ENCODE measurements around the gene MOB2. TPM values are rescaled to one million over a fixed set of nuclear protein-coding genes. Genes with fewer than 3 reads are reported as not detected.

MOB2 gene
- total RNA-seq, 1 donor from 2014 or later, result 38.2 TPM

GRCh38 chr11:1480555-1481482, 5.8 kb downstream of the MOB2 start:
- peaks cover 20% of the 10 kb centered on the region for H3K36me3 ChIP-seq (ENCODE audit: control insufficient read depth, insufficient read depth, low read length)
- DNase-seq (ENCODE audit: low read depth) (no peak), FAIRE-seq (no peak)
- no peaks in the 10 kb centered on the region for H3K27me3 ChIP-seq (ENCODE audit: control insufficient read depth, insufficient read depth, low read length)
- no peak overlapping the region for H3K4me3 ChIP-seq (ENCODE audit: low read depth, low read length)
- TF ChIP-seq, protein P1, sequence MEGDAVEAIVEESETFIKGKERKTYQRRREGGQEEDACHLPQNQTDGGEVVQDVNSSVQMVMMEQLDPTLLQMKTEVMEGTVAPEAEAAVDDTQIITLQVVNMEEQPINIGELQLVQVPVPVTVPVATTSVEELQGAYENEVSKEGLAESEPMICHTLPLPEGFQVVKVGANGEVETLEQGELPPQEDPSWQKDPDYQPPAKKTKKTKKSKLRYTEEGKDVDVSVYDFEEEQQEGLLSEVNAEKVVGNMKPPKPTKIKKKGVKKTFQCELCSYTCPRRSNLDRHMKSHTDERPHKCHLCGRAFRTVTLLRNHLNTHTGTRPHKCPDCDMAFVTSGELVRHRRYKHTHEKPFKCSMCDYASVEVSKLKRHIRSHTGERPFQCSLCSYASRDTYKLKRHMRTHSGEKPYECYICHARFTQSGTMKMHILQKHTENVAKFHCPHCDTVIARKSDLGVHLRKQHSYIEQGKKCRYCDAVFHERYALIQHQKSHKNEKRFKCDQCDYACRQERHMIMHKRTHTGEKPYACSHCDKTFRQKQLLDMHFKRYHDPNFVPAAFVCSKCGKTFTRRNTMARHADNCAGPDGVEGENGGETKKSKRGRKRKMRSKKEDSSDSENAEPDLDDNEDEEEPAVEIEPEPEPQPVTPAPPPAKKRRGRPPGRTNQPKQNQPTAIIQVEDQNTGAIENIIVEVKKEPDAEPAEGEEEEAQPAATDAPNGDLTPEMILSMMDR (IDR thresholded peaks at IDR 0.05; ENCODE audit: insufficient read depth, low read length, severe bottlenecking), result no peak

DNA sequence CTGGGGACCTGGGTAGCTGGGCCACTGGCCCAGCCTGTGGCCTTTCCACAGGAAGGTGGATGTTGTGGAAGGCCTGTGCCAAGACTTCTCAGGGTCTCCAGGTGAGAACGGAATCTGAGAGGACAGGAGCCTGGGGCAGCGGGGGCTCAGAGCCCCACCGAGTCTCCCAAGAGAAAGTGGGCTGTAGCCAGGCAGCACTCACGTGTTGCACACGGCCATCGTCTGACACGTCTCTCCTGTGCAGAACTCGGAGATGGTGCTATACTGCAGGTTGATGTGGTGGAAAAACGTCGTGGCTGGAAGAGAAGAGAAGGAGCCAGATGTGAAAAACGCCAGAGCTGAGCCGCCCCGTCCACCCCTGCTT, 6.4 kb downstream of the MOB2 start:
- no peak for FAIRE-seq
- DNase-seq (ENCODE audit: low read depth), result no peak
- Histone ChIP-seq H3K4me3 (ENCODE audit: low read depth, low read length) (no peak overlapping the region), H3K27me3 (ENCODE audit: control insufficient read depth, insufficient read depth, low read length) (no peaks in the 10 kb centered on the region), H3K36me3 (ENCODE audit: control insufficient read depth, insufficient read depth, low read length) (peaks cover 20% of the 10 kb centered on the region)
- TF ChIP-seq, protein P1 (IDR thresholded peaks at IDR 0.05; ENCODE audit: insufficient read depth, low read length, severe bottlenecking), result no peak

DNA sequence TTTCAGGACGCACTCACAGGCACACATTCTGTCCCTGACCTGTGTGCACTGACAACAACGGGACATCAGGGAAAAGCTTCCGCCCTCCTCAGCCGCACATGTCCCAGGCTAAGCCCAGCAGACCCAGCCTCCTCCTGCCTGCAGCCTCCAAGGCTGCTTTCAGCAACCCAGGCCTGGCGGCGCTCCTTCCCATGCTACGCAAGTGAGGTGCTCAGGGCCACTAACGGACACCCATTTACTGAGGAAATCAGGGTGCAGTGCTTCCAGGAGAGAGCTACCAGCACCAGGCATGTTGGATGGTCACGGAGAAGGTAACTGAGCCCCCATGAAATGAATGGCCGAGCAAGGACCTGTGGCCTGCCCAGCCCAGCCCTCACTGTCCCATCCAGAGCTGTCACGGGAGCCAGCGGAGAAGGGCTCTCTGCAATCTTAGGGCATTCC, 6.9 kb downstream of the MOB2 start:
- Histone ChIP-seq H3K36me3 (ENCODE audit: control insufficient read depth, insufficient read depth, low read length) (peaks cover 20% of the 10 kb centered on the region), H3K4me3 (ENCODE audit: low read depth, low read length) (no peak overlapping the region), H3K27me3 (ENCODE audit: control insufficient read depth, insufficient read depth, low read length) (no peaks in the 10 kb centered on the region)
- TF ChIP-seq, protein P1 (IDR thresholded peaks at IDR 0.05; ENCODE audit: insufficient read depth, low read length, severe bottlenecking), result no peak
- no peak for DNase-seq (ENCODE audit: low read depth)
- no peak for FAIRE-seq

GRCh38 chr11:1479006-1479677, 7.4 kb downstream of the MOB2 start:
- DNase-seq (ENCODE audit: low read depth), result no peak

GRCh38 chr11:1478544-1478943, 8.0 kb downstream of the MOB2 start:
- FAIRE-seq, result no peak

More at GRCh38 chr11:1479006-1479677, 7.4 kb downstream of the MOB2 start:
- no peaks in the 10 kb centered on the region for H3K27me3 ChIP-seq (ENCODE audit: control insufficient read depth, insufficient read depth, low read length)
- no peak overlapping the region for H3K4me3 ChIP-seq (ENCODE audit: low read depth, low read length)
- no peak for FAIRE-seq
- peaks cover 20% of the 10 kb centered on the region for H3K36me3 ChIP-seq (ENCODE audit: control insufficient read depth, insufficient read depth, low read length)
- TF ChIP-seq, protein P1 (IDR thresholded peaks at IDR 0.05; ENCODE audit: insufficient read depth, low read length, severe bottlenecking), result no peak

More at GRCh38 chr11:1478544-1478943, 8.0 kb downstream of the MOB2 start:
- peaks cover 20% of the 10 kb centered on the region for H3K36me3 ChIP-seq (ENCODE audit: control insufficient read depth, insufficient read depth, low read length)
- no peaks in the 10 kb centered on the region for H3K27me3 ChIP-seq (ENCODE audit: control insufficient read depth, insufficient read depth, low read length)
- DNase-seq (ENCODE audit: low read depth), result no peak
- TF ChIP-seq, protein P1 (IDR thresholded peaks at IDR 0.05; ENCODE audit: insufficient read depth, low read length, severe bottlenecking), result no peak
- no peak overlapping the region for H3K4me3 ChIP-seq (ENCODE audit: low read depth, low read length)
